Effector memory CD4-positive, alpha-beta T cell (primary cell): ENCODE data around the gene IL10RB.

ENCODE experiments used
- DNase-seq, 3 donors: peaks; one replicate each; pipeline ENCODE4 v3.0.0-alpha.2; 2020
- H3K27ac ChIP-seq: 2 replicates; pipeline ENCODE4 v1.7.0; 2013; ENCODE audit warnings: mild to moderate bottlenecking, low read length, moderate library complexity; ENCODE audit not compliant: insufficient read depth, poor library complexity, severe bottlenecking
- H3K27me3 ChIP-seq: replicated peaks from 2 replicates; pipeline ENCODE4 v1.7.0; 2013; ENCODE audit warnings: mild to moderate bottlenecking, low read length; ENCODE audit not compliant: insufficient read depth, control insufficient read depth, poor library complexity, severe bottlenecking
- H3K36me3 ChIP-seq: 2 replicates; pipeline ENCODE4 v1.7.0; 2013; ENCODE audit warnings: mild to moderate bottlenecking, low read length, moderate library complexity; ENCODE audit not compliant: control insufficient read depth, insufficient read depth
- H3K4me1 ChIP-seq: 2 replicates; pipeline ENCODE4 v1.7.0; 2013; ENCODE audit warnings: low read length, mild to moderate bottlenecking; ENCODE audit not compliant: control insufficient read depth, insufficient read depth, poor library complexity, severe bottlenecking
- H3K4me3 ChIP-seq: 2 replicates; pipeline ENCODE4 v1.7.0; 2013; ENCODE audit warnings: low read length, low read depth, mild to moderate bottlenecking; ENCODE audit not compliant: insufficient read depth, poor library complexity, severe bottlenecking
- H3K9me3 ChIP-seq: 2 replicates; pipeline ENCODE4 v1.7.0; 2013; ENCODE audit warnings: mild to moderate bottlenecking, low read length, moderate library complexity; ENCODE audit not compliant: control insufficient read depth

The IL10RB gene

DNA sequence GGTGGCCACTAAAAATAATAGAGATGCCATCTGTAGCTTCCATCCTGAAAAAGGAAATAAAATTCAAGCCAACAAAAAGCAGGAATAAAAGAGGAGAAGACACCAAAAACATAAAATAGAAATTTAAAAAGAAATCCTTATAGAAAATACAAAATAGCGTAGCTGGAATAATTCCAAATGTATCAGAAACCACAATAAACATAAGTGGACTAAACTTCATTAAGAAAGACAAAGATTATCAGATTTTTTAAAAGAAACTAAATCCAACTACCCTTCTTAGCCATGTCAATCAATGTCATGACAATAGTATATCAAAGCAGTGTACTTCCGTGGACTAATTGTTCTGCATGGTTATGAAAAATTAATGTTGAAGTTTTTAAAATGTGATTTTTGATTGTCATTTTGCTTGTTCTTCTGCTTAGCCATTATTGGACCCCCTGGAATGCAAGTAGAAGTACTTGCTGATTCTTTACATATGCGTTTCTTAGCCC, 13.2 kb downstream of the IL10RB start:
- no peaks in the 10 kb centered on the region for H3K4me1 ChIP-seq
- no peaks in the 10 kb centered on the region for H3K27me3 ChIP-seq
- peaks cover 46% of the 10 kb centered on the region for H3K36me3 ChIP-seq
- no peak overlapping the region for H3K27ac ChIP-seq
- no peaks in the 10 kb centered on the region for H3K9me3 ChIP-seq
- H3K4me3 ChIP-seq, result no peak overlapping the region
- no peak for DNase-seq

DNA sequence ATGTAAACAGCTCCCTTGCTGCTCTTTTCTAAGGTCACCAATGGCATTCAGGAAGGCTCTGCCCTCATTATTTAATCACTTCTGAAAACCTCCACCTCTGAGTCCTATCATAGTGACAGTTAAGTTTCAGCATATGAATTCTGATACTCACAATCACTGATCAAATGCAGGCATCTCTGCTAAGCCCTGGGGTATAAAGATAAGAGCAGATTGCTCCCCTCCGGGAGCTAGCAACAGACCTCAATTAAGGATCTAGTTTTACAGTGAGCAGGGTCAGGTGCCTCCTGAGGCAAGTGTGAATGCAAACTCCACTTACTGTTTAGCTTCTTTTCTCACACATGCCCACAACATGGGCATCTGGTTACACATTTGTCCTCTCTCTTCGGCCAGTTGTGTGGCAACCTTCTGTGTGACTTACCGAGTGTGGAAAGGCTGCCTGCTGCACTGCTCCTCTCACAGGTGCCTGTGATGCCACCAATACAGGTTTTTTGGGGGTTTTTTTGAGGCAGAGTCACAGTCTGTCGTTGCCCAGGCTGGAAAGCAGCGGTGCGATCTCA, 15.0 kb downstream of the IL10RB start:
- Histone ChIP-seq H3K9me3 (no peaks in the 10 kb centered on the region), H3K27ac (no peak overlapping the region), H3K4me3 (no peak overlapping the region), H3K27me3 (no peaks in the 10 kb centered on the region), H3K36me3 (peaks cover 60% of the 10 kb centered on the region), H3K4me1 (no peaks in the 10 kb centered on the region)
- no peak for DNase-seq

DNA sequence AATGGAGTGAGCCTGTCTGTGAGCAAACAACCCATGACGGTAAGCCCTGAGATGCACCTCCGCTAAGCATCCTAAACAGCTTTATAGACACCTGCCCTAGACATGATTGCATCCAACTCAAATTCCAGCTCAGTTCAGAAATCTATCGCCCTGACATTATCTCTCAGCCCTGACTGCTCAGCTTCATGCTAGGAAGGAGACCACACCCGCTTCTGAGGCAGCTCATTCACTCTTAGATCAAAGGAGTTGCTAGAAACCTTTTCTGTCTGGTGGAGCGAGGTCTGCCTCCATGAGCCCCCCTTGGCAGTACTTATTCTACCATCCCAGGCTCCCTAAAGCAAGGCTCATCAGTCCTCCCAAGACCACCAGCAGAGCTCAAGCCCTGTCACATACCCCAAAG, 17.0 kb downstream of the IL10RB start:
- DNase-seq, result no peak
- no peaks in the 10 kb centered on the region for H3K27me3 ChIP-seq
- H3K4me3 ChIP-seq, result no peak overlapping the region
- no peaks in the 10 kb centered on the region for H3K9me3 ChIP-seq
- no peaks in the 10 kb centered on the region for H3K4me1 ChIP-seq
- H3K36me3 ChIP-seq, result peaks cover 74% of the 10 kb centered on the region
- no peak overlapping the region for H3K27ac ChIP-seq

DNA sequence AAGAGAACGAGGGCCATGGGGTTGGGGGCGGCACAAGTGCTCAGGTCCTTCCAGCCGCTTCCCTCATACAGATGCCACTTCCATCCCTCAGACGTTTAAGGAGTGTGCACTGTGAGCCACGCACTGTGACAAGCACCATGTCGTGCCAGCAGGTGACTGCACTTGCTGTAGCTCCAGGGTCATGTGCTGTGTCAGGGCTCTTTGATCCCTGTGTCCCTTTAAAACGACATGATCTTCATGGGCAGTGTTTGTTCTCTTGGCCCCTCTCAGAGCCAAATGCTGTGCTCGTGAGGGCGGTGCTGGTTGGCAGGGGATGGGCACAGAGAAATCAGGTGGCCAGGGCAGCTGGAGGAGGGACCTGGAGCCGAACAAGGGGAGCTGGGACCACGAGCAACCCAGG, 19.9 kb downstream of the IL10RB start:
- no peaks in the 10 kb centered on the region for H3K9me3 ChIP-seq
- H3K27ac ChIP-seq, result no peak overlapping the region
- no peaks in the 10 kb centered on the region for H3K27me3 ChIP-seq
- H3K4me3 ChIP-seq, result no peak overlapping the region
- peaks cover 80% of the 10 kb centered on the region for H3K36me3 ChIP-seq
- H3K4me1 ChIP-seq, result no peaks in the 10 kb centered on the region
- DNase-seq, result no peak

DNA sequence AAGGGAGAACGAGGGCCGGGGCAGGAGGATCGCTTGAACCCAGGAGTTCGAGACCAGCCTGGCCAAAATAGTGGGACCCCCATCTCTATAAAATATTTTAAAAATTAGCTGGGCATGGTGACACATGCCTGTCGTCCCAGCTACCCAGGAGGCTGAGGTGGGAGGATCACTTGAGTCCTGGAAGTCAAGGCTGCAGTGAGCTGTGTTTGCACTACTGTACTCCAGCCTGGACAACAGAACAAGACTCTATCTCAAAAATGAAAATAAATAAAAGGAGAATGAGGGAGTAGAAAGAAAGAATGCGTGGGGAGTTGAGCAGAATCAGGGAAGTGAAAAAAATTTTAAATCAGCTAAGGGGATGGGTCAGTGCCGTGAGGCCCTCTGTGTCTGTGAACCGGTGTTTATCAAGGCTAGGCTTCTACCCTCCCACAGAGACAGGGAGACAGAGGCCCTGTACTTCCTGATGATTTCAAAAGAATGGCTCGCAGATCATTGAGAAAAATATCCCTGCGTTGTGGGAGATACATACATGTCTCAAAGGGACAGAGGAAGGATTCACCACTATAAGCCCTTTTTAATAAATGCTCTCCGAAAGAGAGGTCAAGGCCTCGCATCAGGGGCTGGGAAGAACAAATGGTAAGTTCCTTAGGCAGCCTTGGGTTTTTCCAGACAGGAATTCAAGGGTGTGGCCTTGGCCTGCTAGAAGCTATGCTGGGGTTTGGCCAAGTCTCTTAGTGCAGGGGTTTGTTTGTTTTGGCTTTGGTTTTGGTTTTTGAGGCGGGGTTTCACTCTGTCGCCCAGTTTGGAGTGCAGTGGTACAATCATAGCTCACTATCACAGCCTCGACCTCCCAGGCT, 20.7 kb downstream of the IL10RB start:
- H3K36me3 ChIP-seq, result peaks cover 78% of the 10 kb centered on the region

DNA sequence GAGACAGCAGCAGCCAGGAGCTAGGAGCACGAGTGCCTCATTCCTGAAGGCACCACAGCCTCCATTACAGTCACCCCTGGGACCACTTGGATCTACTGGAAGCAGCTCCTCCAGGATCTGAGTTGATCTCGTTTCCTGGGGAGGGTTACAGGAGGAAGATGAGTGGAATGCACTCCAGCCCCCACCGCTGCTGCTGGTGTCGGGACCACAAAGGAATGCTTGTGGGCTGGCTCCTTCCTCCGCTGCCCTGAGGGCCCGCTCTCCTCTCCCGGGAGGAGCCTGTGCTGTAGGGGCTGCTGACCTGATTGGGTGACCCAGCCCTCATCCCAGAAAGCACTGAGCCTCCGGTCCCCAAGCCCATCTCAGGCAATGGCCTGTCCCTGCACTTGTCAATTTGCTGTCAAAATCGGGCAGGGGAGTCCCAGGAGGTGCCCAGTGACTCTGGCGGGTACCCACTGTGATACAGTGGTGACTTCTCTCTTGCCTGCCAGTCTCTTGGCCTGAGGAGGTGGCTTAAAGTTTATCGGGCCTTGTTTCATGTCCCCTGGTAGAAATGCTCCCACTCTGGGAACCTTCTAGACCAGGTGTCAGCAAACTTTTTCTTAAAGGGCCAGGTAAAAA, 23.1 kb downstream of the IL10RB start:
- H3K27ac ChIP-seq, result no peak overlapping the region
- no peak for DNase-seq

More for the DNA sequence above, 20.7 kb downstream of the IL10RB start:
- Histone ChIP-seq H3K4me3 (no peak overlapping the region), H3K27ac (no peak overlapping the region), H3K9me3 (no peaks in the 10 kb centered on the region), H3K4me1 (no peaks in the 10 kb centered on the region), H3K27me3 (no peaks in the 10 kb centered on the region)
- DNase-seq, result no peak

DNA sequence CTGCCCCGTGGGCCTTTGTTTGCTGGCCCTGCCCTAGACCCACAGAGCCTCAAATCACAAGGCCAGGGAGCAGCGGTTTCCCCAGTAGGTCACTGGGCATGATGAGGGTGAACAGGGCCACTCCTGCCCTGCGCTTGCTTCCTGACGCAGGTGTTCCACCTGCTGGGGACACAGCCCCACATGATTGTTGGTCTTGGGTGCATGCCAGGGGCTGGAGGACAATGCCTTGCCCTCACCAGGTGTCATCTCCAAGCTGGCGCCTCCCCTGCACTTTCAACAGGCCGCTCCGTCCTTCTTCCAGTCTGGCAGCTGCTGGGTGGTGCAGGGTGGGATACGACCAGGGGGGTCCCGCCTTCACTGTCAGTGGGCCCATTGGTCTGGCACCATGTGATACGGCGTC, 24.3 kb downstream of the IL10RB start:
- no peak for DNase-seq
- no peak overlapping the region for H3K27ac ChIP-seq
- H3K4me1 ChIP-seq, result no peaks in the 10 kb centered on the region
- no peak overlapping the region for H3K4me3 ChIP-seq
- H3K27me3 ChIP-seq, result no peaks in the 10 kb centered on the region
- H3K9me3 ChIP-seq, result no peaks in the 10 kb centered on the region
- peaks cover 66% of the 10 kb centered on the region for H3K36me3 ChIP-seq

More for the DNA sequence above, 23.1 kb downstream of the IL10RB start:
- H3K4me3 ChIP-seq, result no peak overlapping the region
- H3K36me3 ChIP-seq, result peaks cover 77% of the 10 kb centered on the region
- no peaks in the 10 kb centered on the region for H3K9me3 ChIP-seq
- no peaks in the 10 kb centered on the region for H3K27me3 ChIP-seq
- H3K4me1 ChIP-seq, result no peaks in the 10 kb centered on the region

DNA sequence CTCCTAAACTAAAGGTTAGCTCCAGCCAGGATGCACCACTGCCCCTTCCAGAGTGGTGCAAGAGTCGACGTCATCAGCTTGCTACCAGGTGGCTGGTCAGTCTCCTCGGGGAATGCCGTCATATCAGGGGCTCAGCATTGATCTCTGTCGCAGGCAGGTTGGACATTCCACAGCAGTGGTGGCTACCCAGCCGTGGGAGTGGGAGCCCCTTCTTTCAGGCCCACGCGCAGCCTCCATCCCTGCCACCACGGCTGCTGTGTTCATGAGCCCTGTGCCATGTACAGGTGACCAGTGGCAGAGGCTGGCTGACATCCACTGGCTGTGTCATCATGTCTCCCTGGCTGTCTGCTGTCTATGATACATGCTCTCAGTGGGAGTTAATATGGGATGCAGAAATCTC, 25.5 kb downstream of the IL10RB start:
- peaks cover 56% of the 10 kb centered on the region for H3K36me3 ChIP-seq
- H3K9me3 ChIP-seq, result no peaks in the 10 kb centered on the region
- no peak overlapping the region for H3K4me3 ChIP-seq
- no peak for DNase-seq
- no peaks in the 10 kb centered on the region for H3K4me1 ChIP-seq
- no peak overlapping the region for H3K27ac ChIP-seq
- no peaks in the 10 kb centered on the region for H3K27me3 ChIP-seq

DNA sequence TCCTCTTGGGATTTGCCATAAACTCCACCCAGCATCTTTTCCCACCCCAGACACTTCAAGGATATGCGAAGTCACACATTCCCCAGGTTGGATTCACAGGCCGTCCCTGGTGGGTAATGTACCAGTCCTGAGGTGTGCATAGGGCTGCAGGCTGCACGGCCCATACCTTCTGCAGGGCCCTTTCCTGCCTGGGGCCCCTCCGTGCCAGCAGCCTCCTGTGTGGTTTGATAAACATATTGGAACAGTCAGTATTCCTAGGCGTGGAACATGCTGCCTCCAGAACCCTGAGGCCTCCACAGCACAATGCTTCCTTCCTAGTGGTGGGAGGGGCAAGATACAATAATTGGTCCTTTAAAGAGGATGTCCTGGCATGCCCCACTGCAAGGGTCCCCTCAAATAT, 26.6 kb downstream of the IL10RB start:
- H3K27me3 ChIP-seq, result no peaks in the 10 kb centered on the region
- no peak for DNase-seq
- peaks cover 53% of the 10 kb centered on the region for H3K36me3 ChIP-seq
- no peak overlapping the region for H3K4me3 ChIP-seq
- H3K27ac ChIP-seq, result no peak overlapping the region
- H3K4me1 ChIP-seq, result no peaks in the 10 kb centered on the region
- no peaks in the 10 kb centered on the region for H3K9me3 ChIP-seq

DNA sequence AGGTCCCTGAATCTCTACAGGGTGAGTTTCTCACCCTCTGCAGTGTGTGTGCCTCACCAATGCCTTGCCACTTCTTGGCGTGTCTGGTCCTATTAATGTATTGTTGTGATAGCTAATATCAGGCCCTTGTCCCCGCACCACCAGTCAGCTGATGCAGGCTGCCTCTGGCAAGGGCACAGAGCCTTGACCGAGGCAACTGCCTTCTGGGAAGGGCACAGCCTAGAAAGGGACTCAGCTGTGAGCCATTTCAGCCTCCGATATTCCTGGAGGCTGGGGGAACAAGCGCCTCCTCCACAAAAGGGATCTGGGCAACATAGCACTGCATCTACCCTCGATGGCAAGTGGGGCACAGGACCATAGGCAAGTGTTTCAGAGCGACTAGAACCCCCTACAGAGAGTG, 27.0 kb downstream of the IL10RB start:
- no peak overlapping the region for H3K4me3 ChIP-seq
- no peak overlapping the region for H3K27ac ChIP-seq
- H3K36me3 ChIP-seq, result peaks cover 50% of the 10 kb centered on the region
- no peaks in the 10 kb centered on the region for H3K9me3 ChIP-seq
- no peaks in the 10 kb centered on the region for H3K27me3 ChIP-seq
- no peak for DNase-seq
- H3K4me1 ChIP-seq, result no peaks in the 10 kb centered on the region
